HG02870 (cell line): ENCODE data around the gene IQCN.

Experiments
- ATAC-seq: cut with Tn5 transposase; IDR thresholded peaks from one replicate; pipeline ENCODE4 v1.9.1; 2021; ENCODE audit warnings: mild to moderate bottlenecking, moderate library complexity; ENCODE audit not compliant: unreplicated experiment

IQCN gene

DNA sequence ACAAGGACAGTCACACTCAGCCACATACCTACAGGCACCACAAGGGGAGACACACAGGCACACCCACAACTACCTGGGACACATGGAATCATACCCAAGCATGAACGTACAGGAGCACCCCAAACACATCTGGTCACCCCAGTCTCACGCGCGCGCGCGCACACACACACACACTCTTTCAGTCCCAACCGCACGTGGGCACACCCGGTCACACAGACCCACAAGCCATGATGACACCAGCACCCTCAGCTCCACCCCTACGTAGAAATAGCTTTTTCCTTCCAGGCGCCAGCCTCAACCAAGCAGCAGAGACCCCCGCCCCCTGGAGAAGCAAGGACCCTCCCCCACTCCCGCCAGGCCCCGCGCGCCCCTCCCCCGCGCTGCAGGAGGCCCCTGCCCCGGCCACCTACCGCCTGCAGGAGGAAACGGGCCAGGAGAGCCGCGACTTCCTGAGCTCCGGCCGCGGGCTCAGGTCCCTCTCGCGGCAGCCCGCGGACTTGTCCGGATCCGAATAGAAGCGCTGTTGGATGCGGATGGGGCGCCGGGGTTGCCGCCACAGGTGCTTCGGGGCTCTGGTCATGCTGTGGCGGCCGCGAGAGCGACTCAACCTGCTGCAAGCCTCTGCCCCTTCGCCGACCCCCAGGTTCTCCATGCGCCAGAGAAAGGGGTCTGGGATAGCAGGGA is 41.6 kb downstream of the IQCN start:
- no peak for ATAC-seq

DNA sequence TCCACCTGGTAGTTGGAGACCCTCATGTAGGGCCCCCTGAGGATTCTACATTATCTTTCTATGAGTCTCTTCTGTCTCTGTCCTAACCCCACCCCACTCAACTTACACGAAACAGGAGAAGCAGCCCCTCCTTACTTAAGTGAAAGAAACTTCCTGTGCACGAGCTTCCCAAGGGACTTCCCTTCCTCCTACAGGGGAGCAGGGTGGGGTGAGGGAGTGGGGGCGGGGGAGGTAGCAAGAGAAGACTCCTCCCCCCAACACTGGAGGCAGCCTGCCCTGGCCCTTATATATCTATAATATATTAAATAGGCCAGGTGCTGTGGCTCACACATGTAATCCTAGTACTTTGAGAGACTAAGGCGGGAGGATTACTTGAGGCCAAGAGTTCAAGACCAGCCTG is 42.5 kb downstream of the IQCN start:
- ATAC-seq: no peak

DNA sequence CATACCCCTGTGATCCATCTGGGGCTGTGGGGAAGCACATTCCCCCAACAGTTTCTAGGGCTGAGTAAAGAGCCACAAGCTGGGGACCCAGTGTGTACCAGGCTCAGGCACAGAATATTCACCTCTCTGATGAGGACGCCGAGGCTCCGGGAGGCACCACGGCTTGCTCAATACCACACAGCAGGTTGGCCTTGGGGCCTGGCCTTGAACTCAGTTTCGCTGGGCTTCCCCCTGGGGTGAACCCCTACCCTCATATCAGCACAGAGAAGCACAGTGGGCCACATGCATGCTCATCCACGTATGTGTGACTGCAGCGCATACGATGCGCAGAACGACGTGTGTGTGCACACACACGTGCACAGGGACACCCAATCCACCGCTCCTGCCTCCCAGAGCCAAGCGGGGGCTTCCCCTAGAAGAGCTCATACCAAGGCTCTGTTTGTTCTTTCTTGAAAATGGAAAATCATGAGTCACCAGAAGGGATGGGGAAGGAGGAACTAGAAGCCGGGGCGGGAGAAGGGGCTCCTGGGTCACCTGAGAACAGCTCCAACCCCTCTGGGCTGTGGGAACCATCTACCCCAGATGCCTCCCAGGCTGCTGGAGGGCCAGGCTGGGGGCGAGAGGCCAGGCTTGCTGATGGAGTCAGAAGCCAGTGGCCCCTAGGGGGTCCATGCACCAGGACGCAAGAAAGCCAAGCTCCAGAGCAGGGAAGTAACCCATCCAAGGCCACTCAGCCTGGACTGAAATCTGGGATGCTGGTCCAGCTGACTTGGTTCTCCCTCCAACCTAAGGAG is 43.1 kb downstream of the IQCN start:
- no peak for ATAC-seq

DNA sequence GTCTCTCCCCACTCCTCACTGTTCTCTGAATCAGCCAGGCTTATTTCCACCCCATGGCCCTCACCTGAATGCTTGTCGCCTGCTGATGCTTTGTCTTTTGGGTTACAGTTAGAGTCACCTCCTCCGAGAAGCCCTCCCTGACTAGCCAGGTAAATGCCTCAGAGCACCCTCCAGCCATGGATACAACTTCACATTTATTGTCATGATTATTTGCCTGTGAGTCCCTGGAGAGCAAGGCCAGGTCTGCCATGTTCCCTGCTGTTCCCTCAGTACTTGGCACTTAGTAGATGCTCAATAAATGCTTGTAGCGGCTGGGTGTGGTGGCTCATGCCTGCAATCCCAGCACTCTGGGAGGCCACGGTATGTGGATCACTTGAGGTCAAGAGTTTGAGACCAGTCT is 44.3 kb downstream of the IQCN start:
- ATAC-seq: no peak

DNA sequence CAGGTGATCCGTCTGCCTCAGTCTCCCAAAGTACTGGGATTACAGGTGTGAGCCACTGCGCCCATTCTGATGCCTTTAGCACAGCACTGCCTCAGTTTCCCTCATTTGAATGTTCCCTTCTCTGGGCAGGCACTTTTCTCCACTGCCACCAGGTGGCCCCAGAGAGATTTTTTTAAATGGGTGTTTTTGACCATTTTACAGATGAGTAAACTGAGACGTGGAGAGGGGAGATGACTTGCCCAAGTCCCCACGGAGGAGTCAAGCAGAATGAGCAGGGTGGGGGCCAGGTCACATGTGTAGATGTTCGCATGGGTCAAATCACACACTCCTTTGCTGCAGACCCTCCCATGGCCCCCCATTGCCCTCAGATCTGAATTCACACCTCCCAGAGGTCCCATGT is 44.8 kb downstream of the IQCN start:
- ATAC-seq: no peak

DNA sequence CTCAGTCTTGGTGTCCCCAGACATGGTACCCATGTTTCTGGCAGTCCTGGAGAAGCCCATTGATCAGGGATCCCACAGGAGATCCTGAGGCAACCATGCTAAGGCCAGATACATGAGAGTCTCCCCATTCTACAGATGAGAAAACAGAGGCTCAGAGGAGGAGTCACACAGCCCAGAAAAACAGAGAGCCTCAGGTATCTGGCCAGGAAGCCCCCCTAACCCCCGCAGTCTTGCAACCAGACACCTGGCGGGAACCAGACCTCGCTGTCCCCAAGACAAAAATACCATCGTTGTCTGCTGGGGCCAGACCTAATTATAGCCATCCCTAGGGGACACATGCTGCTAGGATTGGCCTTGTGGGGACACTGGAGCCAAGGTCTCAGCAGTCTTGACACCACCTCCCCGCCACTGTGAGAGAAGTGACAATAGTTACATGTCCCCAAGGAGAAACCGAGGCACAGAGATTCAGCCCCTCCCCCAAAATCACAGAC is 46.4 kb downstream of the IQCN start:
- ATAC-seq: no peak

DNA sequence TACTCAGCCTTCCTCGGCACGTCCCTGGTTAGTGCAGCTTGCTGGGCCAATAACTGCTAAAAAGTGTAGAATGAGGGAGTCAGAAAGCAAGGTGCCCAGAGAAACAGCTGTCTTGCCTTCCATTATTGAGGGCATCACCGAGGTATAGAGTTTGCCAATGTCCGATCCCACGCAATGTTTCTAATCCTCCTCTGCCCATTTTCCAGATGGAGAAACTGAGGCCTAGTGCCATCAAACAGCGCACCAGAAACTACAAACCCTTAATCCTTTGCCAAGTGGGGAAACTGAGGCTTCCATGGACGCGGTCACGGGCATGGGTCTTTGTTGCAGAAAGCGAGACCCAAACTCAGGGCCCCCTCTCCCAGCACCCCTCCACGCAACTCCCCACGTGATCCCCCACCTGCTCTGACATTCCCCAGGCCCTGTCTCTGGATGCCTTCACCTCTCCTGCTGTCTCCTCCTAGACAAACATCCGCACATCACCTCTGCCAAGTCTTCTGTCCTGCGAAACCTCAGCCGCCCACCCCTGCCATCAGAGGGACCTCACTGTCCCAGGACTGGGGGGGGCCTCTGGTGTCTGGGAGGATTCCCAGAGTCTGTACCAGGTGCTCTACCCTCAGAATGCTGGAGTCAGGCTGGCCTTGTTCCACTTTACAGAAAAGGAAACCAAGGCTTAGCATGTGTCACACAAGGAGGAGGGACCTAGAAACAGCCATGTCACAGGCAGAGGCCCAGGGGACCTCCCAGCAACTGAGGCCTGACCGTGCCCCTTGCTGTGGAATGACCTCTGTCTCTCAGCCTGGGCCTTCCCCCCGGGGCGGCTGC is 47.1 kb downstream of the IQCN start:
- ATAC-seq: no peak

DNA sequence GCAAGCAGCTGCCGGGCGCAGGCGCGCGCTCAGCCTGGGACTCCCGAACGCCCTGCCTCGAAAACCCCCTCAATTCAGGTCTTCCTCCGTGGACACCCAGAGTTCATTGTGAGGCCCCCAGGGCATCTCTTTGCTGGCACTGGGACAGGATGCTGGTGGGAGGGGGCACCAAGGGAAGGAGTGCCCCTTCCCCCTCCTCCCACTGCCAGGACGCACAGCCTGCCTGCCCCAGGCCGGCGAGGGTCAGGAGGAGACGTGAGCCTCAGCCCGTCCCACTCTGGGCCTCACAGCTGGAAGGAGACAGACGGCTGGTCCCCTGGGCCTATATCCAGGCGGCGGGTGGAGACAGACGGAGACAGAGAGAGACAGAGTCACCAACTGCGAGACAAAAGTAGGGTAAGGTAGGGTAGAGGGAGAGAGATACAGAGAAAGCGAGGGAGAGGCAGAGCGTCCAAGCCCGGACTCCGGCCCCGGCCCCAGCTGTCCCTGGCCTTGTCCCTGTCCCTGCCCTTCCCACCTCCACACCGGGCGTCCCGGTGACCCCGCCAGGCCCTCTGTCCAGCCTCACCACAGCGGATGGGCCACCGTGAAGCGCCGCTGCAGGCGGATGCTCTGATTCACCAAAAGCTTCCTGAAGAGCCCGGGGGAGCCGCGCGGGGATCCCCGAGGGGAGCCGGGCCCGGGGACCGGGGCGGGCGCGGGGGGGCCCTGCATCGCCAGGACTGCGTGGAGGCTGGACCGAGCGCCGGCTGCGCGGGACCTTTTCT is 48.4 kb downstream of the IQCN start, which contains the start of gene PDE4C:
Gene PDE4C, minus strand, starts transcription at position 737 of the 767 bp plus-strand sequence. Its CDS starts 23 bp downstream, at position 714.
- no peak for ATAC-seq

DNA sequence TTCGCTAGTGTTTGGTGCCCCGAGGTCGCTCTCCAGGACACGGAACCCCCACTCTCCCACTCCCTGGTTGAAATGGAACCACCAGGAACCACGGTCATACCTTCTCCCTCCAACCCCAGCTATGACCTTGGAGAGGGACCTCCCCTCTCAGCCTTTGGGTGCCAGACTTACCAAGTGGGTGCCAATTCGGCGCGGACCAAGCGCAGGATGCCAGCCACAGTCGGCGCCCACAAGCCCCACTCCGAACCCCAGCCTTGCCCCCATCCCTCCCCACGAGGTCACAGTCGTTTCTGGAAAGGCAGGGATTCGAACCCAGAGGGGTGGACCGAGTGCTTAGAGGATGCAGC is 48.9 kb downstream of the IQCN start:
- no peak for ATAC-seq

DNA sequence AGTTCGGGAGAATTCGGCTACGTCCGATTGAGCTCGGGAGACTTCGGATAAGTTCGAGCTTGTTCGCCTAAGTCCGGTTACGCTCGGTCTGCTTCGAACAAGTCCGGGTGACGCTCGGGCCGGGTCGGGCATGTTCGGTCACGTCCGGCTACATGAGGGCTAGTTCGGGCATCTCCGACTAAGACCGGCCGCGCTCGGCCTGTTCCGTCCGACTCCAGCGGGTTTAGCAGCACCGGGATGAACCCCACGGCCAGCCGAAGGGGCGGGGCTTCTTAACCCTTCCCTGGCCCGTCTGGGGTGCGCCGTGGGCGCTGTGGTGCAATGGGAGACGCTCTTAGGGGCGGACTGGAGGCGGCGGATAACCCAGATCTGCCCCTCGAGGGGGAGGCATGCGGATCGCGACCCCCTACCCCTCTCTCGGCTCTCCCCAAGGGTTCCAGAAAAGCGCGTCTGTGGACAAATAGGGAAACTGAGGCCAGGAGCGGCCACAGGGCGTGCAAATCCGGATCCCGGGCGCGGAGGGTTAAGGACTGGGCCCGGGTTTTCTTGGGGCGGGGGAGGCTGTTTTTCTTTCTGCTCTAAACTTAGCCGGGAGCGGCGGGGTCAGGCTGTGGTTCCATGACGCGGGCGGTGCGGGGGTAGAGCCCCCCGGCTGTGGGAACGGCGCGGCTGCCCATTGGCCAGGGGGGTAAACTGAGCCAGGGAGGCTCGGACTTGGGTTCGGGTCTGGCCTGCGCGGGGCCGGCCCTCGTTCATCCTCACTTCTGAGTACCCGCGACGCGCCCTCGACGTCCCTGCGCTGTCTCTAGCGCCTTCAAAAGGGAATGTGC is 49.5 kb downstream of the IQCN start:
- peak; percentile 93 for ATAC-seq

DNA sequence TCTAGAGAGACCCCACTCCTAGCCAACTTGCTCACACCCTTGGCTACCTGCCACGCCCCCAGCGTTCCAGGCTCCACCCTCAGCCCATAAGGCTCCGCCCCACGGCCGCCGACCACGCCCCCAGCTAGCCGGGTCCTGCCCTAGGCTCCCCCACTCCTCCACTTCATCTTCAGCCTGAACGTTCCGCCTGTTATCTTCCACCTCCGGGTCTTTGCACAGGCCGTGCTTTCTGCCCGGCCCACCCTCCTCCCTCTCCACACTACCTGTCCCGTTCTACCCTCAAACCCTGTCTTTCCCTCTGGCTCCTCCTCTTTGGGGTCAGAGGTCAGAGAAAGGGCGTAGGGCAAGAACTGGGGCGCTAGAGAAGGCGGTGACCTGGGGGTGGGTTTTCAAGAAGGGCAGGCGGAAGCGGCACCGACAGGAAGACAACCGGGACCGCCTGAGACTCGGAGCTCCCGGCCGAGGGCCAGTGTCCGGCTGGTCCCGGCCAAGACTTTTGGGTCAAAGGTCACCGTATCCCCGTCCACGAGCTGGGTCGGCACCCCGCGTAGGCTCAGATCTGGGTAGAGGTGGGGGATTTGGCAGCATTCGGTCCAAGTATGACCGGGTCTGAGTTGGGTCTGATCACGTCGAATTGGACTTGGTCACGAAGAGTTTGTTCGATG is 50.3 kb downstream of the IQCN start:
- no peak for ATAC-seq

DNA sequence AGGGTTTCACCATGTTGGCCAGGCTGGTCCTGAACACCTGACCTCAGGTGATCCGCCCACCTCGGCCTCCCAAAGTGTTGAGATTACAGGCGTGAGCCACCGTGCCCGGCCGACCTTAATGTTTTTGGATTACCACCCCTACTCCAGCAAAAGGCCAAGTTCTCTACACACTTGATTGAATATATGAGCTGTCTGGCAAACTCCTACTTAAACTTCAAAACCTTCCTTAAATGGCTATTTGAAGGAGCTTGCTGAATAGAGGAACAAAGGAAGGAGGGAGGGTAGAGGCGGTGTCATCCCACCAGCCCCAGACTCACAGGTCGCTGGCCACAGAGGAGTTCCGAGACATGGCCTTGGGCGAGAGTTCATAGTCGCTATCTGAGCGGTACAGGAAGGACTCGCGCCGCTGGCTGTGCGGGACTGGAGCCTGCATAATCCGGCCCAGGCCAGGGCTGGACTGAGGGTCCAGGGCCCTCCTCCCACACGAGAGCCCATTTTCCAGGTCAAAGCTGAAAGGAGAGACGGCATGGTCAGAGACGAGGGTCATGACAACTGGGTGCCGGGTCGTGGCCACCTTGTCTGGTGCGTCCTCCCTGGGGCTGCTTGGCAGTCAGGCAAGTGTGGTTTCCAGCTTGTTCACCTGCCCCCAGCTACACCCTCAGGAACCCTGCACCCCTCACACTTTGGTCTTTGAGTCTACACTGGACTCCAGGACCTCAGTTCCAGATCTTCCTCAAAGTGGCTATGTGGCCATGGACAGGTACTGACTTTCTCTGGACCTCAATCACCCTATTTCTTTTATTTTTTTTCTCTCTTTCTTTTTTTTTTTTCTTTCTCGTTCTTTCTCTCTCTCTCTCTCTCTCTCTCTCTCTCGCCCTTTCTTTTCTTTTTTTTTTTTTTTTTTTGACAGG is 52.2 kb downstream of the IQCN start:
- ATAC-seq: no peak

DNA sequence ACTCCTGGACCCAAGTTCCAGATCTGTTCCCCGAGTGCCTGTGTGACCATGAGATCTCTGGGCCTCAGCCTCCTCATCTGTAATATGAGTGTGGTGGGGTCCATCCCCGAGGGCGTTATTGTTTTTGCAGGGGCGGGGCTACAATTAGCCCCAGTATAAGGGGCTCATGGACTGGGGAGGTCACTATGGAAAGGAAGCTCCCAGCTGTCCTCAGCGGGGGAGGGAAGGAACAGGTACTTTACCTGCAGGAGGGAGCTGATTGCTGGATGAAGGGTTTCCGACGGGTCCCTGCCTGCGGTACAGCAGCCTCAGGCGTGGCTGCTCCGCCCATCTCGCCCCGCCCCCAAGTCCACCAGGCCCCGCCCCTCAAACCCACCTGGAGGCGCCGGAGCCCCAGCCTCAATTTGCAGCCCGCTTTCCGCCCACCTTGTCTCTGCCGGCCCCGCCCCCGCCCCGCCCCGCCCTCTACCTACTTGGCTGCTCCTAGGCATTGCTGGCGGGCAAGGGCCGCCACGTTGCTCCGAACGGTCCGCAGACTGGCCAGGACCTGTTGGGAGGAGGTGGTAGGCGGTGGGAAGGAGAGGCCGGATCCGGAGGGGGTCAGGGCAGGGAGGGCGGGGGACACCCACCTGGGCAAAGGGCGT is 53.5 kb downstream of the IQCN start:
- ATAC-seq: no peak

DNA sequence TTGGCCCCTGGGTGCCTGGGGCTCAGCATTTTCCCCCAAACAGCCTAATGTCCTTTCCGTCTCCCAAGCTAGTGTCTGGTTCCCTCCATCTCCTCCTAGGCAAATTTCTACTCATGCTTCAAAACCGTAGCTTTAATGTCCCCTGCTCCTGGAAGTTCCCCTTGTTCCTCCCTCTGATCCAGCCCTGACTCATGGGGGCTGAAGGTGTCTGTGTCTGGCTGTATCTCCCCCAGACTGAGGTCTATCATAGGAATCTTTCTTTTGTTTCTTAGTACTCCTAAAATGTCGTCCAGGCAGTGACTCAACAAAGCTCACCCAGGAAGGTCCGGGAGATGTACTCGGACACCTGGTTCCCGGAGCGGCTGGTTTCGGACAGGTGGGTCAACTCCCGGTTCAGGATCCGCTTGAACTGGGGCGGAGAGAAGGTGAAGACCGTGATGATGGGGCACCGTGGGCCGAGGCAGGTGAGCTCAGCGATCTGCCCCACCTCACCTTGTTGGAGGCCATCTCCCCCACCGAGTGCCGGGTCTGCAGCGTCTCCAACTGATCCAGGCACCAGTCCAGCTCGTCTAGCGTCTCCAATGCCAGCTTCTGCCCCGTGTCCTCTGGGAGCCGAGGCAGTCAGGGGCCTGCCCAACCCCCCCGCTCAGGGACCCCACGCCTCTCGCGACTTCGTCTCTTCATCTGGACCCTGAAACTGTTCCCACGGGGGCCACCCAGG is 54.2 kb downstream of the IQCN start:
- no peak for ATAC-seq

DNA sequence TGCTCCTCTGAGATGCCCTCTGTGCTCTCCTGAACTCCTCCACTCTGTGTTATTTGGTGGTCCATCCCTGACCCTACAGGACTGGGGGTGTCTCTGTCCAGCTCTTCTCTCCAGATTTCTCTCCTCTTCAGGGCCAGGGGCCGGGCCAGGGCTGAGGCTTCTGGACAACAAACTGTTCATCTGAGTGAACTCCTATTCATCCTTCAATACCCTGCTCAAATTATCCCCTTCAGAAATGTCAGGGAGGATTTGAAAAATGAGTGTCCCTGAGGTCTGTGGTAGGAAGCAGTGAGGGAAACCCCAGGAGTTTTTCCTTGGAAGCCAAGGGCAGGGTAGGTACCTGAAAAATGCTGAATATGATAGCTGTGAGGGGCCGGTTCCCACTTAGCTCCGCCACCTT is 55.7 kb downstream of the IQCN start:
- ATAC-seq: no peak

DNA sequence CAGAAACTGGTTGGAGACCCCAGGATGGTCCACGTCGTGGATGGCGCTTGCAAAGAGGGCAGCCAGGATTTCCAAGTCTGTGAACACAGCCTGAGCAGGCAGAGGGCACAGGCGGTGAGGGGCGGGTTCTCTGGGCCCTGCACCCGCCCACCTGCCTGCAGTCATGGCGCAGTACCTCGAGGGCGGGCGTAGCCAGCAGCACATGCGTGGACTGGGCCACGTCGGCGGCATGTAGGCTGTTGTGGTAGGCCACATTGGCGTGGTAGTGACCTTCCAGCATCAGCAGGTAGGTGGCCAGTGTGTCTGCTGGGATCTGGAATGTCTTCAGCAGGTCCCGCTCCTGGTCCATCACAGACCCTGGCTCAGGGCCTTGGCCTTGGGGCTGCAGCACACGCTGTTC is 56.1 kb downstream of the IQCN start:
- ATAC-seq: no peak

DNA sequence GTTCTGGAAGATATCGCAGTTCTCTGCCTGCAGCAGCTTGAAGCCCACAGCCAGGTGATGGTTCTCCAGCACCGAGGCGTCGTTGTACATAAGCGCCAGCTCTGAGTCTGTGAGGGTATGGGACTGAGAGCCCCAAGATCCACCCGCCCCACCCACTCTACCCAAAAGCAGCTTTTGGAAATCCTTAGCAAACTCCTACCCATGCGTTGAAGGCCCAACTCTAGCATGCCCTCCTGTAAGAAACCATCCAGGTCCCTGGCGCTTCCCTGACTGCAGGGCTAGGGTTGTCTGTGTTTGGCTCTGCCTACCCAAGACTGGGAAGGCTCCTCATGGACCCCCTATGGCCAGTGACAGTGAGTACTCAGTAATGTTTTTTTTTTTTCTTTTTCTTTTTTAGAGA is 57.5 kb downstream of the IQCN start:
- no peak for ATAC-seq
